Measurements from ENCODE around the gene PRDM16. TPM values are rescaled to one million over a fixed set of nuclear protein-coding genes. Genes with fewer than 3 reads are reported as not detected.

Gene PRDM16
- total and polyA plus RNA-seq, 2 of the 8 experiments (the other 6 are each of a cell fraction or from before 2014, with no cell fraction given) = 0.39 to 0.43 TPM

DNA sequence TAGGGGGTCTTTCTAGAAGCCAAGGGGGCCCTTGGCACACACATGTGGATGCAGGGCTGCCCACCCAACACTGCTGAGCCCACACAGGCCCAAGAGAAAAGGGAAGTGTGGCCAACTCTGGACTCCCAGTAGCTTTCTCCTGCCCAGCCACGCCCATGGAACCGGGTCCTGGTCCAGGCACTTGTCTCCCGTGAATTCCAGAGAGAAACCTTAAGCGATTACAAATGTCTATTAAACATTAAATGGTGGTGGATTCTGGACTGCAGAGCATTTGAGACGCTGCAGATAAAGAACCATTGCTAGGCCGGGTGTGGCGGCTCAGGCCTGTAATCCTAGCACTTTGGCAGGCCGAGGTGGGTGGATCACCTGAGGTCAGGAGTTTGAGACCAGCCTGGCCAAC lies 284.9 kb downstream of the PRDM16 start (continued):
- TF ChIP-seq, protein P1, sequence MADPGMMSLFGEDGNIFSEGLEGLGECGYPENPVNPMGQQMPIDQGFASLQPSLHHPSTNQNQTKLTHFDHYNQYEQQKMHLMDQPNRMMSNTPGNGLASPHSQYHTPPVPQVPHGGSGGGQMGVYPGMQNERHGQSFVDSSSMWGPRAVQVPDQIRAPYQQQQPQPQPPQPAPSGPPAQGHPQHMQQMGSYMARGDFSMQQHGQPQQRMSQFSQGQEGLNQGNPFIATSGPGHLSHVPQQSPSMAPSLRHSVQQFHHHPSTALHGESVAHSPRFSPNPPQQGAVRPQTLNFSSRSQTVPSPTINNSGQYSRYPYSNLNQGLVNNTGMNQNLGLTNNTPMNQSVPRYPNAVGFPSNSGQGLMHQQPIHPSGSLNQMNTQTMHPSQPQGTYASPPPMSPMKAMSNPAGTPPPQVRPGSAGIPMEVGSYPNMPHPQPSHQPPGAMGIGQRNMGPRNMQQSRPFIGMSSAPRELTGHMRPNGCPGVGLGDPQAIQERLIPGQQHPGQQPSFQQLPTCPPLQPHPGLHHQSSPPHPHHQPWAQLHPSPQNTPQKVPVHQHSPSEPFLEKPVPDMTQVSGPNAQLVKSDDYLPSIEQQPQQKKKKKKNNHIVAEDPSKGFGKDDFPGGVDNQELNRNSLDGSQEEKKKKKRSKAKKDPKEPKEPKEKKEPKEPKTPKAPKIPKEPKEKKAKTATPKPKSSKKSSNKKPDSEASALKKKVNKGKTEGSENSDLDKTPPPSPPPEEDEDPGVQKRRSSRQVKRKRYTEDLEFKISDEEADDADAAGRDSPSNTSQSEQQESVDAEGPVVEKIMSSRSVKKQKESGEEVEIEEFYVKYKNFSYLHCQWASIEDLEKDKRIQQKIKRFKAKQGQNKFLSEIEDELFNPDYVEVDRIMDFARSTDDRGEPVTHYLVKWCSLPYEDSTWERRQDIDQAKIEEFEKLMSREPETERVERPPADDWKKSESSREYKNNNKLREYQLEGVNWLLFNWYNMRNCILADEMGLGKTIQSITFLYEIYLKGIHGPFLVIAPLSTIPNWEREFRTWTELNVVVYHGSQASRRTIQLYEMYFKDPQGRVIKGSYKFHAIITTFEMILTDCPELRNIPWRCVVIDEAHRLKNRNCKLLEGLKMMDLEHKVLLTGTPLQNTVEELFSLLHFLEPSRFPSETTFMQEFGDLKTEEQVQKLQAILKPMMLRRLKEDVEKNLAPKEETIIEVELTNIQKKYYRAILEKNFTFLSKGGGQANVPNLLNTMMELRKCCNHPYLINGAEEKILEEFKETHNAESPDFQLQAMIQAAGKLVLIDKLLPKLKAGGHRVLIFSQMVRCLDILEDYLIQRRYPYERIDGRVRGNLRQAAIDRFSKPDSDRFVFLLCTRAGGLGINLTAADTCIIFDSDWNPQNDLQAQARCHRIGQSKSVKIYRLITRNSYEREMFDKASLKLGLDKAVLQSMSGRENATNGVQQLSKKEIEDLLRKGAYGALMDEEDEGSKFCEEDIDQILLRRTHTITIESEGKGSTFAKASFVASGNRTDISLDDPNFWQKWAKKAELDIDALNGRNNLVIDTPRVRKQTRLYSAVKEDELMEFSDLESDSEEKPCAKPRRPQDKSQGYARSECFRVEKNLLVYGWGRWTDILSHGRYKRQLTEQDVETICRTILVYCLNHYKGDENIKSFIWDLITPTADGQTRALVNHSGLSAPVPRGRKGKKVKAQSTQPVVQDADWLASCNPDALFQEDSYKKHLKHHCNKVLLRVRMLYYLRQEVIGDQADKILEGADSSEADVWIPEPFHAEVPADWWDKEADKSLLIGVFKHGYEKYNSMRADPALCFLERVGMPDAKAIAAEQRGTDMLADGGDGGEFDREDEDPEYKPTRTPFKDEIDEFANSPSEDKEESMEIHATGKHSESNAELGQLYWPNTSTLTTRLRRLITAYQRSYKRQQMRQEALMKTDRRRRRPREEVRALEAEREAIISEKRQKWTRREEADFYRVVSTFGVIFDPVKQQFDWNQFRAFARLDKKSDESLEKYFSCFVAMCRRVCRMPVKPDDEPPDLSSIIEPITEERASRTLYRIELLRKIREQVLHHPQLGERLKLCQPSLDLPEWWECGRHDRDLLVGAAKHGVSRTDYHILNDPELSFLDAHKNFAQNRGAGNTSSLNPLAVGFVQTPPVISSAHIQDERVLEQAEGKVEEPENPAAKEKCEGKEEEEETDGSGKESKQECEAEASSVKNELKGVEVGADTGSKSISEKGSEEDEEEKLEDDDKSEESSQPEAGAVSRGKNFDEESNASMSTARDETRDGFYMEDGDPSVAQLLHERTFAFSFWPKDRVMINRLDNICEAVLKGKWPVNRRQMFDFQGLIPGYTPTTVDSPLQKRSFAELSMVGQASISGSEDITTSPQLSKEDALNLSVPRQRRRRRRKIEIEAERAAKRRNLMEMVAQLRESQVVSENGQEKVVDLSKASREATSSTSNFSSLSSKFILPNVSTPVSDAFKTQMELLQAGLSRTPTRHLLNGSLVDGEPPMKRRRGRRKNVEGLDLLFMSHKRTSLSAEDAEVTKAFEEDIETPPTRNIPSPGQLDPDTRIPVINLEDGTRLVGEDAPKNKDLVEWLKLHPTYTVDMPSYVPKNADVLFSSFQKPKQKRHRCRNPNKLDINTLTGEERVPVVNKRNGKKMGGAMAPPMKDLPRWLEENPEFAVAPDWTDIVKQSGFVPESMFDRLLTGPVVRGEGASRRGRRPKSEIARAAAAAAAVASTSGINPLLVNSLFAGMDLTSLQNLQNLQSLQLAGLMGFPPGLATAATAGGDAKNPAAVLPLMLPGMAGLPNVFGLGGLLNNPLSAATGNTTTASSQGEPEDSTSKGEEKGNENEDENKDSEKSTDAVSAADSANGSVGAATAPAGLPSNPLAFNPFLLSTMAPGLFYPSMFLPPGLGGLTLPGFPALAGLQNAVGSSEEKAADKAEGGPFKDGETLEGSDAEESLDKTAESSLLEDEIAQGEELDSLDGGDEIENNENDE (IDR thresholded peaks at IDR 0.05; ENCODE audit: insufficient replicate concordance, low read length) = no peak
- no peak for TF ChIP-seq GABPA (IDR thresholded peaks at IDR 0.05; ENCODE audit: borderline replicate concordance, insufficient read depth, low read length)
- TF ChIP-seq JUN (IDR thresholded peaks at IDR 0.05; ENCODE audit: low read depth, low read length) = no peak
- no peak for TF ChIP-seq BRCA1 (IDR thresholded peaks at IDR 0.05; ENCODE audit: low read depth, low read length)
- TF ChIP-seq EP300 (IDR thresholded peaks at IDR 0.05; ENCODE audit: borderline replicate concordance in 1 of 2, low read depth in 2 of 2, low read length in 2 of 2) = no peak

All from H1 (cell line).